Osteoblast (primary cell): ENCODE data around the gene GCH1. TPM values are rescaled to one million over a fixed set of nuclear protein-coding genes. Genes with fewer than 3 reads are reported as not detected.

Experiments
- DNase-seq: peaks from one replicate; pipeline ENCODE4 v3.0.0; 2011; ENCODE audit warnings: low spot score, mixed read lengths; ENCODE audit not compliant: insufficient read length; ENCODE audit errors: missing footprints
- H2AFZ ChIP-seq: 2 replicates; pipeline ENCODE4 v1.6.0; 2011; ENCODE audit warnings: mild to moderate bottlenecking, low read length
- H3K27ac ChIP-seq: 2 replicates; pipeline ENCODE4 v1.5.1; 2011; ENCODE audit warnings: mild to moderate bottlenecking, low read depth, low read length, moderate library complexity
- H3K27me3 ChIP-seq: 2 replicates; pipeline ENCODE4 v1.6.0; 2012; ENCODE audit warnings: mild to moderate bottlenecking, control low read depth, inconsistent platforms, low read length, moderate library complexity; ENCODE audit not compliant: insufficient read depth
- H3K36me3 ChIP-seq: 2 replicates; pipeline ENCODE4 v1.5.1; 2011; ENCODE audit warnings: mild to moderate bottlenecking, low read length, control low read depth, moderate library complexity; ENCODE audit not compliant: insufficient read depth
- H3K4me1 ChIP-seq: 2 replicates; pipeline ENCODE4 v1.5.1; 2011; ENCODE audit warnings: mild to moderate bottlenecking, low read length, control low read depth, moderate library complexity; ENCODE audit not compliant: insufficient read depth
- H3K4me2 ChIP-seq: 2 replicates; pipeline ENCODE4 v1.6.0; 2011; ENCODE audit warnings: mild to moderate bottlenecking, low read length; ENCODE audit not compliant: insufficient read depth
- H3K4me3 ChIP-seq: fragments of 200-600 bp; sonication (generic); 3 replicates; pipeline ENCODE4 v1.5.1; 2012; ENCODE audit warnings: mild to moderate bottlenecking, low read length, inconsistent platforms; ENCODE audit not compliant: insufficient read depth
- H3K79me2 ChIP-seq: 2 replicates; pipeline ENCODE4 v1.6.0; 2012; ENCODE audit warnings: mild to moderate bottlenecking, low read length, control low read depth, inconsistent platforms; ENCODE audit not compliant: insufficient read depth
- H3K9me3 ChIP-seq: 2 replicates; pipeline ENCODE4 v1.5.1; 2011; ENCODE audit warnings: low read depth, low read length, control low read depth
- H4K20me1 ChIP-seq: 2 replicates; pipeline ENCODE4 v1.6.0; 2012; ENCODE audit warnings: mild to moderate bottlenecking, low read length, control low read depth; ENCODE audit not compliant: insufficient read depth
- CTCF ChIP-seq: IDR thresholded peaks from 2 replicates; pipeline ENCODE4 v1.5.1; 2011; ENCODE audit warnings: mild to moderate bottlenecking, low read depth, low read length, moderate library complexity; ENCODE audit errors: extremely low read depth
- total RNA-seq: library from RNA; depleted of rRNA; stranded (reverse); fragments of >200 nt; gene quantifications from 2 replicates; pipeline ENCODE4 v1.2.3, GENCODE V29; 2012

Gene GCH1
- total RNA-seq, 1 donor, result 3.3 TPM

GRCh38 chr14:54845641-54846040, 57.0 kb downstream of the GCH1 start:
- TF ChIP-seq CTCF, result no peak
- H3K4me1 ChIP-seq, result no peaks in the 10 kb centered on the region
- no peak overlapping the region for H2AFZ ChIP-seq
- H3K27me3 ChIP-seq, result no peaks in the 10 kb centered on the region
- no peak overlapping the region for H3K4me2 ChIP-seq
- H3K4me3 ChIP-seq, result no peak overlapping the region
- DNase-seq, result no peak
- no peak overlapping the region for H3K27ac ChIP-seq
- no peaks in the 10 kb centered on the region for H4K20me1 ChIP-seq
- no peaks in the 10 kb centered on the region for H3K9me3 ChIP-seq
- H3K79me2 ChIP-seq, result no peaks in the 10 kb centered on the region
- no peaks in the 10 kb centered on the region for H3K36me3 ChIP-seq

DNA sequence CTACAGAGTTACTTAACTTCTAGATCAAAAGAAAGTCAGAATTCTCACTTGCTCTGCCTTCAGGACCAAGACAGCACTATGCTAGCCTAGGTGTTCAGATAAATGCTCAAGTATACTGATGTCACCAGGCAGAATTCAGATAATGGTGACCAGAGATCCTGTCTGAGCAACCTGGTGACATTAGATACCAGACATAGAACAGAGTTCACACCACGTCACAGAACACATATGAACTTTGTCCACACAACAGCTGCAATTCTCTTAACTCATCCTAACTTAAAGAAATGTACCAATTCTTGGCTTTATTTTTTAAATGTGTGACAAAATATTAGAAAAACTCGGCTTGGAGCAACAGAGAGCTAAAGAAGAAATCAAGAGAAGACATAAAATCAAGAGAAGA, 58.1 kb downstream of the GCH1 start:
- TF ChIP-seq CTCF, result no peak
- no peak overlapping the region for H3K4me2 ChIP-seq
- H2AFZ ChIP-seq, result no peak overlapping the region
- no peak overlapping the region for H3K27ac ChIP-seq
- no peaks in the 10 kb centered on the region for H3K9me3 ChIP-seq
- no peaks in the 10 kb centered on the region for H3K4me1 ChIP-seq
- H3K27me3 ChIP-seq, result peaks cover 3% of the 10 kb centered on the region
- H3K36me3 ChIP-seq, result no peaks in the 10 kb centered on the region
- no peak for DNase-seq
- no peaks in the 10 kb centered on the region for H4K20me1 ChIP-seq
- H3K4me3 ChIP-seq, result no peak overlapping the region
- no peaks in the 10 kb centered on the region for H3K79me2 ChIP-seq

DNA sequence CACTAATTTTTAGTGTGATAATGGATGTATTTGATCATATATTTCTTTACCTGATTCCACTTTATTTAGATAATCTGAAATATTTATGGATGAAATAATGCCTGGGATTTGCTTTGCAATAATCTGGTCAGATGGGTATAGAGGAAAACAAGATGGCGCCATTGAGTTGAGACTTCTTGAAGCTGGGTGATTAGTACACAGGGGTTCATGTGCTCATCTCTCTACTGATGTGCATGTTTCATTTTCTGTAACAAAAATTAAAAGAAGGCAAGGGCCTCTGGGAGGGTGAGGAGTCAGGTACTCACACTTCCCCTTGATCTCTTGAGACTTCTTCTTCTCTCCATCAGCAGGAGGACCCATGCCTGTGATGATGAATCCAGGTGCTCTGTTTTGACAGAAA, 61.8 kb downstream of the GCH1 start:
- no peaks in the 10 kb centered on the region for H4K20me1 ChIP-seq
- H3K79me2 ChIP-seq, result no peaks in the 10 kb centered on the region
- H3K27me3 ChIP-seq, result peaks cover 6% of the 10 kb centered on the region
- no peaks in the 10 kb centered on the region for H3K9me3 ChIP-seq
- no peak for DNase-seq
- no peak overlapping the region for H3K4me2 ChIP-seq
- TF ChIP-seq CTCF, result no peak
- H3K4me1 ChIP-seq, result no peaks in the 10 kb centered on the region
- H2AFZ ChIP-seq, result no peak overlapping the region
- H3K36me3 ChIP-seq, result no peaks in the 10 kb centered on the region
- H3K27ac ChIP-seq, result no peak overlapping the region
- no peak overlapping the region for H3K4me3 ChIP-seq

- Histone ChIP-seq H3K36me3 (no peaks in the 10 kb centered on the region), H3K27ac (no peak overlapping the region), H4K20me1 (no peaks in the 10 kb centered on the region), H3K9me3 (no peaks in the 10 kb centered on the region), H3K4me2 (no peak overlapping the region), H3K4me1 (no peaks in the 10 kb centered on the region), H2AFZ (no peak overlapping the region), H3K79me2 (no peaks in the 10 kb centered on the region), H3K27me3 (peaks cover 6% of the 10 kb centered on the region), H3K4me3 (no peak overlapping the region)
- DNase-seq, result peak; percentile 59
- no peak for TF ChIP-seq CTCF
Measured at GRCh38 chr14:54840336-54840735, 62.3 kb downstream of the GCH1 start.
